Adrenal gland (tissue), 5 donors: ENCODE measurements around the gene LEF1.

ENCODE experiments used
- POLR2A ChIP-seq, 2 donors: fragments of 450-650 bp; IDR thresholded peaks; one replicate each; pipeline ENCODE4 v1.6.1; 2017; ENCODE audit warnings: antibody characterized with exemption in 2 of 2, mild to moderate bottlenecking in 2 of 2, moderate library complexity in 1 of 2
- TF ChIP-seq, protein P1 (sequence below), 6 experiments: fragments of 450-650 bp in 4 of 6; fragments of 200-600 bp in 2 of 6; sonication (generic) in 1 of 6; IDR thresholded peaks; 1 replicate in 5 of 6; 2 replicates in 1 of 6; pipeline versions ENCODE4 v1.5.1 to v1.8.0; 2016 to 2021; ENCODE audit warnings: antibody characterized with exemption in 6 of 6, mild to moderate bottlenecking in 2 of 6, moderate library complexity in 1 of 6
- donor health status: DM: no; HTN: no; CAD: no.

DNA sequence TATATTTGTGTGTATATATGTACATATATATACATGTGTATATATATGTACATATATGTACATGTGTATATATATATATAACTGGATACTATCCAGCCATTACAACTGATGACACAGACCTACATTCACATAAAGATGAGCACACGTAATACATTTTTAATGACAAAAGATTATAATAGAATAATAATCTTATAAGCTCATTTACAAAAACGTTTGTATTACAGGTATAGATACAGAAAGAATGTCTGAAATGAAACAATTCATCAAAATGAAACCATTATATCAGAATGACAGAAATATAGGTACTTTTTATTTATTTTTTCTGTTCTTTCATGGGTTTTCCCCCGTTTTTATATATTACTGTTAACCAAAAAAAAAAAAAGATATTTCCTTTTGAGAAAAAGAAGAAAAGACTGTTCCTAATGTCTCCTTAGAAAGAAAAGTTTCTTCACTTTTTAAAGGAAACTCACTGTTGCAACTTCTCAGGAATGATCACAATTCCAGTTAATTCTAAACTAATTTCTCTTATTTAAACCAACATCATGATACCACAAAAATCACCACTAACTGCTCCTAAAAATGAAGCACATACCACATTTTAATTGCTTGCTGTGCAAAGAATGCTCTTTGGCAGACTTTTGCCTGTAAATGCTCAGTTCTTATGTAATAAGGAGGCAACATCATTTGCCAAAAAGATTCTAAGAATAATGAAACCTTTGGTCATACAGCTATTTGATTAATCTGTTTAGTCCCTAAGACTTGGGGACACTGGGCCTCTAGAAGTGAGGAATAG is 18.9 kb downstream of the LEF1 start:
- TF ChIP-seq, protein P1, sequence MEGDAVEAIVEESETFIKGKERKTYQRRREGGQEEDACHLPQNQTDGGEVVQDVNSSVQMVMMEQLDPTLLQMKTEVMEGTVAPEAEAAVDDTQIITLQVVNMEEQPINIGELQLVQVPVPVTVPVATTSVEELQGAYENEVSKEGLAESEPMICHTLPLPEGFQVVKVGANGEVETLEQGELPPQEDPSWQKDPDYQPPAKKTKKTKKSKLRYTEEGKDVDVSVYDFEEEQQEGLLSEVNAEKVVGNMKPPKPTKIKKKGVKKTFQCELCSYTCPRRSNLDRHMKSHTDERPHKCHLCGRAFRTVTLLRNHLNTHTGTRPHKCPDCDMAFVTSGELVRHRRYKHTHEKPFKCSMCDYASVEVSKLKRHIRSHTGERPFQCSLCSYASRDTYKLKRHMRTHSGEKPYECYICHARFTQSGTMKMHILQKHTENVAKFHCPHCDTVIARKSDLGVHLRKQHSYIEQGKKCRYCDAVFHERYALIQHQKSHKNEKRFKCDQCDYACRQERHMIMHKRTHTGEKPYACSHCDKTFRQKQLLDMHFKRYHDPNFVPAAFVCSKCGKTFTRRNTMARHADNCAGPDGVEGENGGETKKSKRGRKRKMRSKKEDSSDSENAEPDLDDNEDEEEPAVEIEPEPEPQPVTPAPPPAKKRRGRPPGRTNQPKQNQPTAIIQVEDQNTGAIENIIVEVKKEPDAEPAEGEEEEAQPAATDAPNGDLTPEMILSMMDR (IDR thresholded peaks at IDR 0.05), result no peak
- TF ChIP-seq POLR2A (IDR thresholded peaks at IDR 0.05), result no peak
